Stimulated activated CD8-positive, alpha-beta memory T cell treated with anti-CD3 and anti-CD28 coated beads, Interleukin-7, amount 100 ng/mL, for 1 hour (primary cell): ENCODE measurements around the gene NELL1.

Experiments used
- DNase-seq, 2 donors: peaks; one replicate each; pipeline ENCODE4 v3.0.0-alpha.2; 2020; ENCODE audit warnings: low read depth in 2 of 2

The NELL1 gene

GRCh38 chr11:21481255-21481654 is 811.9 kb downstream of the NELL1 start:
- no peak for DNase-seq

DNA sequence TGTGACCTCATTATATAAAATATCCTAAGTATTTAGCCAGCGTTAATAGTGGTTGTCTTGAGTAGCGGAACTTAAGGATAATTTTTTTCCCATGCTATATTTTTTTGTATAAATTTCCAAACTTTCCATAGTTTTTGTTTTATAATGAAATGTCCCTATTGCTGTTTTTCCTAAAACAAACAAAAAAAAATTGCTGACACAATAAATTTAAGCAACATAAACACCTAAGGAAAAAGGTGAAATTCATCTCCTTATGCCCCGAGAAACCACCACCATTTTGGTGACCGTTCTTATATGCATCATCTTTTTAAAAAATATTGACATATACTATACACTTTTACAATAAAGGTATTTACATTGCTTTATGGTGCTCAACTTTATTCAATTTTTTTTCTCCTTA is 814.7 kb downstream of the NELL1 start:
- no peak for DNase-seq

- no peak for DNase-seq
Measured at GRCh38 chr11:21485006-21485405, 815.6 kb downstream of the NELL1 start.

- DNase-seq: no peak
Measured at GRCh38 chr11:21485426-21485825, 816.0 kb downstream of the NELL1 start.

DNA sequence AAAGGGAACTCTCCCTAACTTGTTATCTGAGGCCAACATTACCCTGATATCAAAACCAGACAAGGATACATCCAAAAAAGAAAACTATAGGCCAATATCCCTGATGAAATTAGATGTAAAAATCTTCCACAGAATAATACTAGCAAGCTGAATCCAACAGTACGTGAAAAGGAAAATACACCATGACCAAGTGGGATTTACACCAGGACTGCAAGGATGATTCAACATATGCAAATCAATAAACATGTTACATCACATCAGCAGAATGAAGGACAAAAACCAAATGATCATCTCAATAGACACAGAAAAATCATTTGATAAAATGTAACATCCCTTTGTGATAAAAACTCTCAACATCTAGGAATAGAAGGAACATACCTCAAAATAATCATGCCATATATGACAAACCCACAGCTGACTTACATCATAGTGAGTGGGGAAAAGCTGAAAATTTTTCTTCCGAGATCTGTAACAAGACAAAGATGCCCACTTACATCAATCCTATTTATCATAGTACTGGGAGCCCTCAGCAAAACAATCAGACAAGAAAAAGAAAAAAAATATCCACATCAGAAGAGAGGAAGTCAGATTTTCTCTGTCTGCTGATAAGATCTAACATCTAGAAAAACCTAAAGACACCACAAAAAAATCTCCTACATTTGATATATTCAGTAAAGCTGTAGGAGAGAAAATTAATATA is 820.2 kb downstream of the NELL1 start:
- no peak for DNase-seq

DNA sequence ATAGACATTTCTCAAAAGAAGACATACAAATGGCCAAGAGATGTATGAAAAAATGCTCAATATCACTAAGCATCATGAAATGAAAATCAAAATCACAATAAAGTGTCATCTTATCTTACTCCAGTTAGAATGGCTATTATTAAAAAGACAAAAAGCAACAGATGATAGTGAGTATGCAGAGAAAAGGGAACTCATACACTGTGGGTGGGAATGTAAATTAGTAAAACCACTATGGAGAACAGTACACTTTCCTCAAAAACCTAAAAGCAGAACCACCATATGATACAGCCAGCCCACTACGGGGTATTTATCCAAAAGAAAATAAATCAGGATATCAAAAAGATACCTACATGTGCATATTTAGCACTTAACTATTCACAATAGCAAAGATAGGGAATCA is 823.5 kb downstream of the NELL1 start:
- DNase-seq: no peak

GRCh38 chr11:21494946-21495345 is 825.6 kb downstream of the NELL1 start:
- no peak for DNase-seq

GRCh38 chr11:21495879-21496278 is 826.5 kb downstream of the NELL1 start:
- no peak for DNase-seq

DNA sequence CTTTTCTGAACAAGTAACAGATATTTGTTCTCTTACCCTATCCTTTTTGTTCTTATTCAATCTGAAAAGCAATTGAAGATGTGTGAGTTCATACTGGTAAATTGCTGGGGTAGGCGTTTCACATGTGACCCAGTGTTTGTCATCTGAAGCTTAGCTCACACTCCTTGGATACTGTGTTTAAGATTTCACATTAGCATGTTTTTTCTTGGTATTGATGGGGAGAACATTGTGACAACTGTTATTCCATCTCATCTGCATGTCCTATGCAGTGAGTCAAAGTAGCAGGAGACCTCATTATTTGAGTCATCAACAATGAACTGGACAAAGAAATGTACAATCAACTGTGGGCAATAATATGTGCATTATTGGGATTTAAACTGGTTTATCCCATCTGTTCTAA is 831.9 kb downstream of the NELL1 start:
- no peak for DNase-seq

GRCh38 chr11:21505070-21505469 is 835.7 kb downstream of the NELL1 start:
- no peak for DNase-seq

- no peak for DNase-seq
Measured at GRCh38 chr11:21511835-21512440, 842.6 kb downstream of the NELL1 start.

GRCh38 chr11:21514316-21514715 is 844.9 kb downstream of the NELL1 start:
- no peak for DNase-seq

- no peak for DNase-seq
Measured at GRCh38 chr11:21520244-21520643, 850.9 kb downstream of the NELL1 start.

GRCh38 chr11:21529187-21529586 is 859.8 kb downstream of the NELL1 start:
- DNase-seq: no peak

DNA sequence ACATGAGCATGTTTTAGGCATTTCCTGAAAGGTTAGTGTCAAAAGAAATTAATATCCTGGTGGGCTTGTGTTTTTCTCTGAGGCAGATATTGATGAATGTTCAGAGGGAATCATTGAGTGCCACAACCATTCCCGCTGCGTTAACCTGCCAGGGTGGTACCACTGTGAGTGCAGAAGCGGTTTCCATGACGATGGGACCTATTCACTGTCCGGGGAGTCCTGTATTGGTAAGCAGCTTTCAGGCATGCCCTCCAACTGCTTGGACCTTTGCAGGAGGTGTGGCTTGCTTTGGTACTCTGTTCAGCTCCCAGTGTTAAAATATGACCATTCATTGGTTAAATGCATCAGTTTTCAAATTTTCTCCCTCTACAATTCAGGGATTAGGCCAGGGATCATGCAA is 864.9 kb downstream of the NELL1 start:
- no peak for DNase-seq

DNA sequence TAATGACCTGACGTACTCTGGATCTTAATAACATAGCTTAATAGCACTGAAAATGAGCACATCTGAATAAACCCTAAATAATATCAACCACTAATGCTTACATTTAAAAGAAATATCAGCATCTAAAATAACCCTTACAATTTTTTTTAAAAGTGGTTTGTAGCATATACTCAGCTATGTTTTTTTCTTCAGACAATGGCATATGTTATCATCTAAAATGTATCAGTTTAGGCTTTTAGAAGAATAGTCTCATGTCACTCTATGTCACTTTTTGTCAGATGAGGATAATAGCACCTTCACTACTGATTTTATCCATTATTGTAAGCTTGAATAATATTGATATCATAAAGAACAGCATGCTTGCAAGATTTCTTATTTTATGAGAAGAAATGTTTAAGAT is 868.6 kb downstream of the NELL1 start:
- DNase-seq: no peak

- DNase-seq: no peak
Measured at GRCh38 chr11:21541187-21541751, 871.9 kb downstream of the NELL1 start.

DNA sequence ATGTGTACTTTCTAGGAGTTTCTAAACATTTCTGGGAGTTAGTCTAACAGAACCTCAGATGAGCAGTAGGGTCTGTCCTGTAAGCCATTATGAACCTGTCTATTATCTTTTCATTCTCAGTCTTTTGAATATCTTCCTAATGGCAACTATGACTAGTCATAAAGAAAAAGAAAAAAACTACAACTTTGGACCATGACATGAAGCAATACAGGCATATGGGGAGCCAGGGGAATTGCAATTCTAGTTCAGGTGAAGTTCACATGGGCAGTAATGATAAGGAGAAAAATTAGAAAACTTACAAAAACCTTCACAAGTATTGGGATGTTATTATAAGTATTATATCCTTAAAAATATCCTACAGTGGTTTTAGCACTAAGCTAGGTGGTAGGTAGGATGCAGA is 874.5 kb downstream of the NELL1 start:
- DNase-seq: no peak

- no peak for DNase-seq
Measured at GRCh38 chr11:21545699-21546098, 876.3 kb downstream of the NELL1 start.

DNA sequence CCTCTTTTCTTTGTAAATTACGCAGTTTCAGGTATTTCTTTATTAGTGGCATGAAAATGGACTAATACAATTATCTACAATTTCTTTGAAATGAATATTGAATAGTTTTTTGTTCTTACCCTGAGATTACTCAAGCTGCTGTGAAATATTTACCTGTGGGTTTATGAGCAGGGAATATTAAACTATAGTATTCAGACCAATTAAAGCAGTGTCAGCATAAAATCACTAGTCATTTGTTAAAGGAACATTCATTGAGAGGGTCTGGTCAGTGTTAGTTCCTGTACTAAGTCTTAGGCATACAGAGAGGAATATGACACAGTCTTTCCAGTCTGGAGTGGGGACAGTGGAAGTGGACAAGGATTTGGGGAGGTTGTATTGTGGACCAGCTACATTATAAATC is 877.3 kb downstream of the NELL1 start:
- DNase-seq: no peak

DNA sequence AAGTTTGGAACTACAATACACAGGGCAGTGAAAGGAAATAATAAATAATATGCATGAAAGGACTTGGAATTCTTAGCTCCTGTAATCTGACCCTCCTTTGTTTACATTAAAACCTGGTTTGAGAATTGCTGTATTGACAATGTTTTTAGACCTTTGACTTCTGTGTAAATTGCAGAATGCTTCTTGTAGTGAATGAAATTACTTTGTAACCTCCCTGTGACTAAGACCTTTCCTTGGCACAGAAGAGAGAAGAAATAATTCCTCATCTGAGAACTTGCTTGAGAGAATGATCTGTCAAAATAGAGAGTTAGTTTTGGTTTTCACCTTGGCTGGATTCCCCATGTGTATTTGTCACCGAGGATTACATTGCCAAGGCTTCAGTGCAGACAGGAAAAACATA is 883.5 kb downstream of the NELL1 start:
- no peak for DNase-seq

DNA sequence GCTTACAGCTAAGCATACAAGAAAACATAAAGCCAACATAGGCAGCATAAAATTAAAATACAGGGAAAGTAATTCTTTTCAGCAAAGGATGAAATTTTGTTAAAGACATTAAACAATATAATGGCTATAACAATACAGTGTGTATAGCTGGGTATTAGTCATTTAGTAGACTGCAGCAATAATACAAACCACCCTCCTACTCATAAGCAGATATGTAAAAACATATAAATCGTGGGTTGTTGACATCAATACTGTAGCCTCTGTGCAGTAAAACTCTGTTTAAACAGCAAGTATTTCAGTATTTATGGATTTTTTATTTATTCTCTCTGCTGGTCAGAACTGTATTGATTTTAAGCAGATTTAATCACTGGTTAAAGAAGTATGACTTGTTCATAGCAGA is 884.4 kb downstream of the NELL1 start:
- no peak for DNase-seq

DNA sequence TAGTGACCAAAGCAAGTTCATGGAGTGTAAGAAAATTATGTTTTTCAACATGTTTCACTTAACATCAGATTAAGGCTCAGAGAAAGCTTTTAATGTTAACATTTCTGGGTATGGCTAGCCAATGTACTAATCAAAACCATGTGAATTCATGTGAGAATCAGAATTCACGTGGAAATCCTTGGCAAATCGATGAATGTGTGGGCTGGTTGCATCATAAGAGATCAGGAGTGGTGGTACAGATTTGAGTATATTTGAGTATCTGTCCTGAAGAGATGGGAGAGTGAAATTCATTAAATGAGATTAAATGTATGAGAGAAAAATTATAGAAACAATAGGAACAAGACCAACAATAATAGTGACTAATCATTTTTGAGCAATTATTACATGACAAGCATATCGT is 884.9 kb downstream of the NELL1 start:
- DNase-seq: no peak

GRCh38 chr11:21556926-21557325 is 887.5 kb downstream of the NELL1 start:
- DNase-seq: no peak
